ENCODE measurements around the gene GNB1L.
"Not testable (repeated sequence)": the region's sequence is repeated elsewhere in the genome, so short reads cannot be mapped to it uniquely, and the experiment has no call there.

GNB1L gene

DNA sequence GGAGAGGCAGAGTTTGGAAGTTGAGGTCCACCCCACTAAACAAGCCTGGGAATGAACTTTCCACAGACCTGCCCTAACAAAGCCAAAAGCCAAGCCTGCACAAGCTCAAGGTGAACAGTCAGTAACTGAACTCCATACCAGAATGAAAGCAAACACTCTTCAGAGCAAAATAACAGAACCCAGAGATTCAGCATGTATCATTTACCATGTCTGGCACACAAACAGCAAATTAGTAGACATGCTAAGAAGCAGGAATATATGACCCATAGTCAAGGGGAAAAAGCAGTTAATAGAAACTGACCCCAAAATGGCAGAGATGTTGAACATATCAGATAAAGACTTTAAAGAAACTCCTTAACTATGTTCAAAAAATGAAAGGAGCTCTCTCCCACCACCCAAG is 62.8 kb downstream of the GNB1L start:
- DNase-seq = no peak

DNA sequence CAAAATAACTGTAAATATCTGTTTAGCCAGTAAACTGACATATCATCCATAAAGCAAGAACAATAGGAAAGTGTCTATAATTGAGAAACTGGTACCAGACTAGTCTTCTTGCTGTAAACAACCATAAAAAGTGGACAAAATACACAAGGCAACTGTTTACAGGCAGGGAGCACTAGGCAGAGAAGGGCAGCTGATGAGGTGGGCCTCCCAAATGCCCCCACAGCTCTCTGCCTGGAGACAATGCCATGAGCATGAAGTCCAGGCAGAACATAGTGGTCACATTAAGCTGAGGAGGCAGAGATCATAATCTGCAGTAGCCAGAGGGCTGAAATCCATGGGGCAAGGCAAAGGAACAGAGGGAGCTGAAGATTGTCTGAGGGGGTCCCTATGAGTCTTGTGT is 63.4 kb downstream of the GNB1L start:
- DNase-seq = no peak

DNA sequence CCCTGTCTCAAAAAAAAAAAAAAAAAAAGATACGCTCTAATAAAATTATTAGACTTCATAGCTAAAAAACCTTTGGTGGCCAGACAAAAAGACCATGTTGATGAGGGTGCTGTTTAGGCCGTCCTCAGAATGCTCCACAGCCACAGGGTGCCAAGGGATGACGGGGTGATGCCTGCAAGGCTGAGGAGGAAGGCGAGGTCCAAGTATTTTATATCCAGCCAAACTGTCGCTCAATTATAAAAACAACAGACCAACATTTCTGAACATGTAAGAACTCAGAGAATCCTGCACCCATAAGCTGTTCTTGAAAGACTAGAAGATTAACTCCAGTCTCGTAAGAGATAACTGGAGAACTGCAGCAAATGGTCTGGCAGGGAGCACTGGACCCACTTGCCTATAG is 64.8 kb downstream of the GNB1L start:
- no peak for DNase-seq

DNA sequence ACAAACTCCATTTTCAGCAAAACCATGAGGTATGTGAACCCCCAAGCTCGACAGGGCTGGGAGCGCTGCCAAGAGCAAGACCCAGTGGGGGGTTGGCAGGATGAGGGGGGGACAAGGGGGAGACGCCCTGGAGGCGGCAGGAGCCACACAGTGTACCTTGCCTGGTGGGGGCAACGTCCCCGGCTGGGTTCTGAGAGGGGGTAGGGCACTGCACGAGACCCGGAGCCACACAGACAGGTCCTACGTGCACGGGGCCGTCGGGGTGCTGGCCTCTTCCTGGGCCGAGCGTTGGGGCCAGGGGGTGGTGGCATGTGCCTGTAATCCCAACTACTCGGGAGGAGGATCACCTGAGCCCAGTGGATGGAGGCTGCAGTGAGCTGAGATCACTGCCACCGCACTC is 65.3 kb downstream of the GNB1L start:
- no peak for DNase-seq

DNA sequence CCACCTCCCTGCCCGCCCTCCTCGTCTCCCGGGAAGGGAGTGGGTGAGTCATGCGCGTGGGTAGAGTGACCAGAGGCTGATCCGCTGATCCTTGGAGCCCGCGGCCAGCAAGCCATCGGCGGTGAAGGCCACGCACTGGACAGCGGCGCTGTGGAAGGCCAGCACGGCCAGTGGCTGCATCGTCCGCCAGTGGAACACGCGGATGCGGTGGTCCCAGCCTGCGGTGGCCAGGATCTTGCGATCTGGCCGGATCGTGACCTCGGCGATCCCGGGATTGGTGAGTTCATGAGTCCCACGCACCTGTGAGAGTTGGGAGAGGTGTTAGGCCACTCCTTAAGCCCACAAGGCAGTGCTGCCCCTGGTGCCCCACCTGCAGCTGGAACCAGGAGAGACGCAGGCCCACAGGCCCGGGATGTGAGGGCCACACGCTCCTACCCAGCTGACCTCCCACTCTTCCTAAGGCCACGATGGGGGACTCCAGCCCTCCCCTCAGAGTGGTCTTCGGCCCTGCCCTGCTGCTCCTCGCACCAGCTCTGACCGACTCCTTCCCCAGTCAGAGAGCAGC is 65.9 kb downstream of the GNB1L start:
- DNase-seq = no peak

DNA sequence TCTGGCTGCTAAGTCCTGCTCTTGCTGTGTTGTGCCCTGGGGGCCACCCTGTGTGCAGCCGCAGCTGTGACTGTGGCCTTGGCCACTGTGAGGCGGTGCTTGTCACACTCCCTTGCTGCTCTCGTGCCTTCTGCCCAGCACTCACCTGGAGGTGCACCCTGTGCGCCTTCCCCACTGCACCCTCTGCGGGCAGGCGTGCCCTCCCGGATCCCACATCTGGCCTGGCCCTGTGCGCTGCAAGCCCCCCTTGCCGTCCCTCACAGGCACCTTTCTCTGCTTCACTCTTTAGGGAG is 66.9 kb downstream of the GNB1L start:
- no peak for DNase-seq

DNA sequence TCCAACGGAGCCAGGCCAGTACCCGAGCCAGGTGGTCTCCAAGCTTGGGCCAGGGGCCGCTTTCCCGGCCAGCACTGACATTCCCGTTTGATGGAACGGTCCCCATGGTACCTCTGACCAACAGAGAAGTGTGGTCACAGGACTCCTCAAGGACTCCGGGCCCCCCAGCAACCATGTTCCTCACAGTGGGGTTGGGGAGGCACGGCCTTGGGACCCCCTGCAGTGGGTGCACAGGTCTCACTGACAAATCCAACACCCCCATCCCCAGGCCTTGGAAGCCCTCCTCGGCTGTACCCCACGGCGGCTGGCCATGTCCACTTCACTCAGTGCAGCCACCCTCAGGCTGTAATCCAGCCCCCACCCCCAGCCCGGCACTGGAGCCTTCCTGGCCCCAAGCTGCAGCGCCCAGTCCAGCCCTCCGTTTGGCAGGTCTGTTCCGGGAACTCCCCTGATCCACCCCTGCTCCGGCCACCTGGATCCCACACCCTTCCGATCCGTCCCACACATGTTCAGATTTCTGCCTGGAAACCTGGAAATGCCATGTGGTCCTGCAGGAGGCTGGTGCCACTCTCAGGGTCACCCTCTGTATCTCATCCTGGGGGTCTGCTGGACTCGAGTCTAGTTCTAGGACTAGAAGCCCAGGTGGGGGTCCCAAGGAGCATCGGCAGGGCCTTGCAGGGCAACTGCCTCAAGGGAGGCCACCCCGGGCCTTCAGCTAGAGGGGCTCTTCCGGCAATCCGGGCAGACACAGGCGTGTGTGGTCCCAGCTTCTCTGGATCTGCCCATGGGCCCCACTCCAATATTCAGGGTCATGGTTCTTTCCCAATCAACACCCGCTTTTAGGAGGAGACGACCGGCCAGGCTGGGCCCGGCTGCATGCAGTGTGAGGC is 67.5 kb downstream of the GNB1L start:
- no peak for DNase-seq

DNA sequence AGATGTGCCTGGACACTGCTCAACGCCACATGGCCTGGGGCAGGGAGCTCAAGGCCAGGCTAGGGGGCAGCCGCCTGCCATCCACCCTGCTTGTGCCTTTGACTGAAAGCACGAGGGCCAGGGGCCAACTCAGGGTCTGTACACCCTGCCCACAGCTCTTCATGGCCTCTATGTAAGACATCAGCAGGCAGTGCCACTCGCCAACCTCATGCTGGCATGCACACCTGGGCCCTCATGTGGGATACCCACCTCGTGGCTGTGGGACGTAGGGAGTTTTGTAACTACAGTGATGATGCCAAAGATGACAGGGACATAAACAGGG is 68.4 kb downstream of the GNB1L start:
- DNase-seq = no peak

DNA sequence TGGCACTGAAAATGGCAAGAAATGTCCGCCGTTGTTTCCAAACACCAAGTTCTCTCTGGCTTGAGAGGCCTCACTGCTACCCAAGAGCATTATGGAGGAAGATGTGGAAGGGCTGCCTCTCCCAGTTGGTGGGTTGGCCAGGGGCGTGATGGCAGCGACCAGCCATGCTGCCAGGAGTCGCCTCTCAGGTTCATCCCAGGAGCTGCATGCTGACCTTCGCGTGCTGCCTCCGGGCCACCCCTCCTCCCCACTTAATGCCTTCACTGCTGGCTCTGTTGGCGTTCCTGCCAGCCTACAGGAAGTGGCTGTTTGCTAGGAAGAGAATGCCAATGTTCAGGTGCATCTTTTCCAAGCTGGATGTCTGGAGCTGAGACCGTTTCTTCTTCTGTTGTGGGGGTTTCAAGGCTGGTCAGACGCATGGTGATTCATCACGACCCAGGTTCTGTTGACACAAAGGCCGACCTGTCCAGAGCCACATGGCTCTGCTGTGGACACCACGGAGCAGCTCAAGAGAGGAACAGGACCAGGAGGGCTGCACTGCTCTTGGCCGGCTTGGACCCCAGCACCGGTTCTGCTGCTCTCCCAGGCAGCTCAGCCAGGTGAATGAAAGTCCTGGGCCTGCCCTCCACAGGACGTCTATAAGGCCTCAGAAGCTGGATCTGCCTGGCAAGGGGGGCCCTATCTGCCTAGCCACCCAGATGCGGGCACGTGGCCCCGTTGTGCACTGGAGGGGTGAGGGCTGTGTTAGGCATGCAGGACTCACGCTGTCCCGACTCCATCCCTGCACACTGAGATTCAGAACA is 69.0 kb downstream of the GNB1L start:
- no peak for DNase-seq

DNA sequence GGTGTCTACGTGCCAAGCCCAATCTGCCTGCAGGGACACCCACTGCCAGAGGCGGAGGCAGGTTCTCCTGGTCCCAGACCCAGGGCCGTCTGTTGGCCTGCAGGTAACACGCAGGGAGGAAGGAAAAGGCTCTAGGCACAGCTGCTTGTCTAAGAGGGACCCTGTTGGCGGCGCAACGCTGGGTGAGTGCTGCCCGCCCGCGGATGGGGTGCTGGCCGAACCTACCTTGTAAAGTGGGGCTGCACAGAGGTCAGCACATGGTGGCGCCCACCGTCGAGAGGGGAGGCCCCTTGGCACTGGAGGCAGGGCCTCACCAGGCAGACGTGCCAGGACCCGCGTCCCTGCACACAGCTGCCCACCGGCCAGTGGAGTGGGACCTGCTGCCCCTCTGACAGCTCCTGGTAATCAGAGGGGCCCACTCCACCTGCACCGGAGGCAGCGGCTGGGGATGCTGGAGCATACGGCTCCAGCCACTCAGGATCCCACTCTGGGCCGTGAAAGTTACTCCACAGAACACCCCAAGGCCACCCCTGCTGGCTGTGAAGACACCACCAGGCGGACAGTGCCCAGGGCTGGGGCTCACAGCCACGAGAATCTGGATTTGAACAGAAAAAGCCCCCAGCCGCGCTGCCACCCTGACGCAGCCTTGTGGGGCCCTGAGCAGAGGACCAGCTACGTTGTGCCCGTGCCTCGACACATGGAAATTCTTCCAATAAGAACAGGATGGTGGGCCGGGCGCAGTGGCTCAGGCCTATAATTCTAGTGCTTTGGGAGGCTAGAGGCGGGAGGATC is 70.1 kb downstream of the GNB1L start:
- no peak for DNase-seq

DNA sequence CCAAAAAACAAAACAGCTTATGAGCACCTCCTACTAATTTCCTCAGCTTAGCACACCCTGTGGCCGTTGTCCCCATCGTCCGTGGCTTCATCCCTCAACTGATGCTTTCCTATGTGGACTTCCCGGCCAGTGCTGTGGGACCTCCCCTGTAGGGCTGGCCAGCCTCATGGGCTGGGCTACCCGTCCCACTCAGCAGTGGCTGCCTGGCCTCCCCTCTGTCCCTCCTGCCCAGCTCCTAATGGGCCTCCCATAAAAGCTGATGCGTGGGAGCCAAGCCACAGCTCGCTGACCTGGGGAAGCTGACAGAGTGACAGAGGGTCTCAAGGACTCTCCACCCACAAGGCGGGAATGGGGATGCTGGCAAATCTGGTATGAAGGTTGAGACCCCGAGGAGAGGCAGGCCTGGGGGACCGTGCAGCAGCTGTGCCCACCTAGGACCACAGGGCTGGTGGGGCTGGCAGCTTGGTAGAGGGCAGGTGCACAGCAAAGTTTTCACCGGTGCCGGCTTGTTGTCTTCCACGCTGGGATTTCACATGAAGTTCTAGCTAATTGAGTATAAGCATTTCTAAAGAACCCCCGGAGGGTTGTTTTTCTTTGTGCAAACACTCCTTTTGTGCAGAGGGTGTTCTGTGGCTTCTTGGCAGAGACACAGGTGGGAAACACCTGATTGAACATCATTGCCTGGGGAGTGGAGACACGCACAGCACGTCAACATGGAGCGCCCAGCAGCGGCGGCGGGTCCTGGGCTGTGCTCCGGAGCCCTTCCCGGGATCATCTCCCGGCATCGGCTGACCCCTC is 70.9 kb downstream of the GNB1L start:
- DNase-seq = no peak

DNA sequence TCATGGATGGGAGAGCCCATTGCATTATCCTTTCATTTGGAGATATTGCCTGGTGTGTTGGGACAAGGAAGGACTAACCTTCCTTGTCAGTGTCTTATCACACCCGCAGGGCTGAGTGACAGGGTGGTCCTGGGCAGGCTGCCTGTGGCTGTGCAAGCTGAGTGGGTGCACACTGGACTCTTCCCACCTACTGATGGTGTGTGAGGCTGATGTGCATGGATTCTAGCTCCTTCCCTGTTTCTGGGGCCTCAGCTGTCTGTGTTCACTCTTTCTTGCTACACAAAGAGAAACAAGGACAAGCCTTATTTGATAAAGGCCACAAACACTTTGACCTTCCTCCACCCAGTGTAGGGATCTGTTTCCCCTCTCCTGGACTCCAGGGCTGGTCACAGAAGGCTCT is 72.1 kb downstream of the GNB1L start:
- no peak for DNase-seq

DNA sequence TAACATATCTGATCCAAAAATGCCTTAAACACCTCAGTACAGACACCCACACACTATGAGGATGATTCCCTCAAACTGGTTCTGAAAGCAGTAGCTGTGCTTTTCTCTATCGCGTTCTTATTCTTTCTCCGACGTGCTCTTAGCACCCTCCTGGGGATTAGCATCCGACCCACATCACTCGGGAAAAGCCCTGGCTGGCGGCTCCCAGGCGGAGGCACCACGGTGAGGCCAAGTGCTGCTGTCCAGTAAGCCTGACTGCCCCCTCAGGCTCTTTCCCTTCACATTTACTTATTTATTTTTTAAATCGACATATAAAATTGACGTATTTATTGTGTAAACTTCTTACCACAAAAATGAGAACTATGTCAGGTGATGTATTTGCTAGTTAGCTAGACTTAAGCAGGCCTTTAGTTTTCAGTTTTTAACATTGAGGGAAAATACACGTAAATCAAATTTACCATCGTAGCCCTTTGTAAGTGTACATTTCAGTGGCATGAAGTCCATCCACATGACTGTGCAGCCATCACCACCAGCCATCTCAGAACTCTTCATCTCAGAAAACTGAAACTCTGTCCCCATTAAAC is 74.9 kb downstream of the GNB1L start:
- no peak for DNase-seq

DNA sequence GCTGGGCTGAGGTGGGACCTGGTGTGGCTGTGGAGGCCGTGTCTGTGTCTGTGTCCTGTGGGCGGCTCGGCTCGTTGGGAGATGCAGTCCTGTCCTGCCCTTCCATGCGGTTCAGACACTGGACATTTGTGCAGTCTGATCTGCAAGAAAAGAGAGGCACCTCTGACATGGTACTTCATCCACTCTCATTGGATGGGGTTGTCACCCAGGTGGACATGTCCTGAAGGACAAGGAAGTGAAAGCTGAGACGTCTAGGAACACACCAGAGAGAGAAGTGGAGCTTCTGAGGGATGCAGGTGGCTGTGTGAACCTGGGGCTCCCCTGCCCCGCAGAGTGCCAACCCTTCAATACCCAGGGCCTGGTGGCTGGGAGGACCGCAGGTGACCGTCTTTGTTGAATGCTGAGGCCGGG is 75.7 kb downstream of the GNB1L start:
- DNase-seq = no peak

DNA sequence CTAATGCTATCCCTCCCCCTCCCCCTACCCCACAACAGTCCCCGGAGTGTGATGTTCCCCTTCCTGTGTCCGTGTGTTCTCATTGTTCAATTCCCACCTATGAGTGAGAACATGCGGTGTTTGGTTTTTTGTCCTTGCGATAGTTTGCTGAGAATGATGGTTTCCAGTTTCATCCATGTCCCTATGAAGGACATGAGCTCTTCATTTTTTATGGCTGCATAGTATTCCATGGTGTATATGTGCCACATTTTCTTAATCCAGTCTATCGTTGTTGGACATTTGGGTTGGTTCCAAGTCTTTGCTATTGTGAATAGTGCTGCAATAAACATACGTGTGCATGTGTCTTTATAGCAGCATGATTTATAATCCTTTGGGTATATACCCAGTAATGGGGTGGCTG is 77.5 kb downstream of the GNB1L start:
- not testable (repeated sequence) for DNase-seq

DNA sequence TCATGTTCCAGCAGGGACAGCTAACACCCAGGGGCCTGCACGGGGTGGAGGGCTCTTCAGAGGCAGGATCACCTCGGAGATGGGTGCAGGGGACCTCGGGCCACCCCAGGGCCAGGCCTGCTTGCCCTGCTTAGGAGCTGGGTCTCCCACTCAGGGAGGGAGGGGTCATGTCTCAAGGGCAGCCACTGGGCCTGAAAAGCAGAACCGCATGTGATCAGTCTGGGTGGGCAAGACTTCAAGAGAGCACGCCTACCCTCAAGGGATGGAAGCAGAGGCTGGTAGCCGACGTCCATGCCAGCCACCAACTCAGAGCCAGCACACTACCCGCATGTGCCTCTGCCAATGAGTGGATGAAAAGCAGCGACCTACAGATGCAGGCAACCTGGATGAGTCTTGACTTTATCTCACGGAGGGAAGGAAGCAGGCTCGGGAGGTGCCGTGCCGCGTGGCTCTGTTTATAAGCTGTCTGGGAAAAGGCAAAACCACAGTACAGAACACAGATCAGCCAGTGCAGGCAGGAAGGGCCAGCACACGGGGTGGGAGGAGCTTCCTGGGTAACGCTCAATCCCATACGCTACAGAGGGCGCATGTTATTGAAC is 78.1 kb downstream of the GNB1L start:
- DNase-seq = no peak

DNA sequence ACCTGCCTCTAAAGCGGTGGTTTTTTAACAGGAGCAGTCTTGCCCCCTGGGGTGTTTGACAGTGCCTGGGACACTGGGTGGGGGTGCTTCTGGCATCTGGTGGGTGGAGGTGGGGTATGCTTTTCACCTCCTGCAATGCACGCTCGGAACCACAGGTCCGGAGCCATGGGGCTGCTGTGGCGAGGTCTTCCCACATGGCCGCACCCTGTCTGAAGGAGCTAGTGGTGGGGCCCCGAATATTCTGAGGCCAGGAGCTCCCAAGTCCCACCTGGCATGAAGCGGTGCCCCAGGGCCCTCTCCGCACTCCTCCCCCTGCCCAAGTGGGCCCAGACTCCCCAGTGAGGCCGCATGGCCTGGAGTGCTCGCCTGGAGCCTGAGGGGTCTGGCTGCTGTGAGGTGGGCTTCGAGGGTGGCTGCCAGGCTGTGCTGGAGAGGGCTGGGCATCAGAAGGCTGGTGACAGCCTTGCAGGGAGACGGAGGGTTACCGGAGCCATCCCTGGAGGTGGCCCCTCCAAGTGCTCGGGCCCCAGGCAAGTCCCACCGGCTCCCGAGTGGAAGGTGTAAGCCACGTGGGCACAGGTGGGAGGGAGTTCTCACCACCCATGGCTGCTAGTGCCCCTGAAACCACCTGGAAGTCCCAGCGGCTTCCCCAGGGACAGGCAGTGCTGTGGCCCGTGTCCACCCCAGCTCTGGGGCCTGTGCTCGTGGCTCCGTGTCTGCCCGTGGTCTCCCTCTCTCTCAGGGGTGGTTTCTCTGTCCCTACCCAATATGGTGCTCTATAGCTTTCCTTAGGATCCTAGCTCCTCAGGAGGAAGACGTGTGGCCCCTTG is 79.0 kb downstream of the GNB1L start:
- DNase-seq = no peak

DNA sequence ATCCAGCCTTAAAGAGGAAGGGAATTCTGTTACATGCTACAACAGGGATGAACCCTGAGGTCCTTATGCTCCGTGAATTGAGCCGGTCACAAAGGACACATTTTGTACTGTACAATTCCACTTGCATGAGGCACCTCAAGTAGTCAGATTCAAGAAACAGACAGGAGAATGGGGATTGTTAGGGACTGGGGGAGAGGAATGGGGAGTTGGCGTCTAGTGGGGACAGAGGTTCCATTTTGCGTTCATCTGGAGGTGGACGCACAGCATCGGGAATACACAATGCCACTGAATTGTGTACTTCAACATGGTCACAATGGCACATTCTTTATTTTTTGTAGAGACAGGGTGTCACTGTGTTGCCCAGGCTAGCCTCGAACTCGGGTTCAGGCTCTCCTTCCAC is 80.0 kb downstream of the GNB1L start:
- no peak for DNase-seq

DNA sequence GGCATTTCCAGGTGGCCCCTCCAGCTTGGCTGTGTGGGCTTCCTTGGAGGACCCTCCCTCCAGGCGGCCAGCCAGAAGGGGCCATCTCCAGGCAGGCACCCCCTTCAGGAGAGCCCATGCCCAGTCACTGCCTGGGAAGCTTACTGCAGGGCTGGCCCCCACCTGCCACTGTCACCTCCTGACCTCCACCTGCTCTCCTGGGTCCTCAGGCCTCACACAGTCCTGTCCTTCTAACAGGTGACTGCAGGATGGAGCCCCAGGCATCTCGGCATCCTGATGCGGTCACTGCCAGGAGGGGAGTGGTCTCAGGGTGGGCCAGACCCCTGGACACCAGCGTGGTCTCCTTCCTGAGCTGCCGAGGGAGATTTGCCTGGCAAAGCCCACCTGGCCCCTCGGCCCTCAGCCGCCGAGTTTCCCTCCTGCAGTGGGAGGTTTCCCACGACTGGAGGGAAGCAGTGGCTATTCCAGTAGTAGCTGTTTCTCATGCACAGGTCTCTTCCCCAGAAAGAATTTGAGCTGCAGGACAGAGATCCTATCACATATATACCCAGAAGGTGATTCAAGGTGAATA is 81.1 kb downstream of the GNB1L start:
- DNase-seq = no peak

DNA sequence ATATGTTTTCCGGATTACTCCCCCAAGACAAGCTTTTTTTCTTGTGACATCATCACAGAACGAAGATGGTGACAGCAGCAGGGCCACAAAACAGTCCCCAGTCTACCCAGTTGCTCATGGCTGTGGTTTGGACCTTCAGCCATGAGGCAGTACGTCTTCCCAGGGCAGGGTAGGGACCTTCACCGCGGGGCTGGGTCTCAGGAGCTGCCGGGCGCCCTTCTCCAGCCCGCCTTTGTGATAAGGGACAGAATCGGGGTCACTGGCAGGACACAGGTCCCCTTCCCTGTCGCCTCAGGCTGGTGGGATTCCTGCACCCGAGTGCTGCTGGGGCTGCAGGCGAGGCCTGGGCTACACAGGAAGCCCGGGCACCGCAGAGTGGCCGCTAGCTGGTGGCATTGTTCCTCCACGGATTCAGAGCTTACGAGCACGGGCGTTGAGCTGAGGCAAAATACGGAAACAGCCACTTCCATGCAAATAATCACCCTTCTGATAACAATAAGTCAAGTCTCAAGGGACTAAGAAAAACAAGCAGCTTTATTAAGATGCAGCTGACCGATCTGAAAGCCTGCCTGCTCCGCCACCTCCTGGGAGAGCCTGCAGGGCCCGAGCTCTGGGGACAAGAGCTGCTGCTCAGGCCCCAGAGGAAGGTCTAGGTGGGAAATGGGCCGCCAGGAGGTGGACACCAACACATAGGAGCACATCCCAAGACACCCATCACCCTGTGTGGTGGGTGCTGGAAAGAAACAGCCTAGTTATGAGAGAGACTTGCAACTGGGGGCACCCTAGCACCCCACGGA is 81.8 kb downstream of the GNB1L start:
- no peak for DNase-seq

Data from NCI-H774 (cell line).